ENCODE data around the gene THSD1. TPM values are rescaled to one million over a fixed set of nuclear protein-coding genes. Genes with fewer than 3 reads are reported as not detected.

Gene THSD1
- total and polyA plus RNA-seq, 10 of the 15 experiments (the other 5 are each of a cell fraction or from before 2014, with no cell fraction given), result 0.03 to 0.20 (median 0.13) TPM; not detected in 2

DNA sequence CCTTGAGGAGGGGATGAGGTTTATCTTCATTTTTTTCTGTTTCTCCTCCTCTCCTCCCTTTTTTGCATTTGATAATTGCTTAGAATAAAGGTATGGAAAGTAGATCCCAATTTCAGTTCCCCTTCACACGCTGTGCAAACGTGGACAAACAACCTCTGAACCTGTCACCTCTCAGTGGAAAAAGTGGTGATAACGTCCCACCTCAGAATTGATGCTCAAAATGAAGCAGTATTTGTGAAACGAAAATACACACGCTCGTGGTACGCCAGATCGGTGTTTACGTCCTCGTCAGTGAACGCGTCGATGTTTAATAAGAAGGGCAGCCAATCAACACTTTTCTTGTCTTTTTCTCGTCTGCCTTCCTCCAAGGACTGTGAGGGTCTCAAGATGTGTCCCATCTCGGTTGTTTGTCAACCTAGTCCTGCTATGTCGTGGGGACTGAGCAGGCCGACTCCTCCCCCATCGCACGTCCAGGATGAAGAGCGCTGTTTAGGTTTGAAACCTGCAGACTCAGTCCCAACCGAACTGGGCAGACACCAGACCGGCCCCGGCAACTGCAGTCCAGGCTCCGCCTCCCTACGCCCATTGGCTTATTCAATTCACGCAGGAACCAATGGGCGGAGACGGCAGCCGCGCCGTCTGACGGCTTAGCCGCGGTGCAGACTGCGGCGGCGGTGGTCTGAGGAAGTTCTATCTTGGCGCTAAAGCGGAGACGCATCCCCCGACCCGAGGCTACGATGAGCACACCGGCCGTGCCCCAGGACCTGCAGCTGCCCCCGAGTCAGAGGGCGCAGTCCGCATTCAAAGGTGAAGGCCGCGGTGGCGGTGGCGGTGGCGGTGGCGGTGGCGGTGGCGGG, 49.1 kb upstream of the THSD1 start, which contains the start of gene CKAP2 (continued):
- TF ChIP-seq NKRF (conservative IDR thresholded peaks at IDR 0.05) (peak; percentile 61), NFIC (IDR thresholded peaks at IDR 0.05; ENCODE audit: low read depth, low read length) (0 out of 2 replicates have a peak, but pooled peaks have one; percentile 50), CHD2 (IDR thresholded peaks at IDR 0.05; ENCODE audit: borderline replicate concordance, low read depth, low read length) (peak; percentile 56; the same call in 1 of the 2 replicates), RB1 (IDR thresholded peaks at IDR 0.05; ENCODE audit: borderline replicate concordance) (no peak), PAX8 (IDR thresholded peaks at IDR 0.05) (peak; percentile 79; the same call in 1 of the 2 replicates), HDAC6 (IDR thresholded peaks at IDR 0.05; ENCODE audit: unreplicated experiment) (no peak), PML (IDR thresholded peaks at IDR 0.05; ENCODE audit: low read length) (peak; percentile 66; the same call in 1 of the 2 replicates), MYC (IDR thresholded peaks at IDR 0.05; ENCODE audit: insufficient read depth, insufficient read length, insufficient replicate concordance, low read length, severe bottlenecking) (no peak), POLR2AphosphoS5 (IDR thresholded peaks at IDR 0.05; ENCODE audit: low read length) (peak; percentile 77), POLR2AphosphoS2 (IDR thresholded peaks at IDR 0.05; ENCODE audit: low read depth, low read length) (no peak), RAD21 (IDR thresholded peaks at IDR 0.05; ENCODE audit: insufficient read depth, low read depth, low read length) (no peak), KAT2A (conservative IDR thresholded peaks at IDR 0.05; ENCODE audit: control insufficient read depth, low read depth, low read length) (no peak), RFX5 (IDR thresholded peaks at IDR 0.05; ENCODE audit: low read depth, low read length) (peak; percentile 95), PAX5 (IDR thresholded peaks at IDR 0.05; ENCODE audit: borderline replicate concordance, low read depth, low read length) (no peak), NFYA (IDR thresholded peaks at IDR 0.05; ENCODE audit: borderline replicate concordance, low read depth, low read length) (peak; percentile 6; the same call in 1 of the 2 replicates), ETV6 (conservative IDR thresholded peaks at IDR 0.05 in 1 of 2, IDR thresholded peaks at IDR 0.05 in 1 of 2; ENCODE audit: borderline replicate concordance in 1 of 2, low read depth in 1 of 2) (0 out of 4 replicates have a peak, but pooled peaks of 1 of the 2 experiments have one; percentile 44), NRF1 (conservative IDR thresholded peaks at IDR 0.05; ENCODE audit: low read depth, low read length) (no peak)
- TF ChIP-seq, protein P1, sequence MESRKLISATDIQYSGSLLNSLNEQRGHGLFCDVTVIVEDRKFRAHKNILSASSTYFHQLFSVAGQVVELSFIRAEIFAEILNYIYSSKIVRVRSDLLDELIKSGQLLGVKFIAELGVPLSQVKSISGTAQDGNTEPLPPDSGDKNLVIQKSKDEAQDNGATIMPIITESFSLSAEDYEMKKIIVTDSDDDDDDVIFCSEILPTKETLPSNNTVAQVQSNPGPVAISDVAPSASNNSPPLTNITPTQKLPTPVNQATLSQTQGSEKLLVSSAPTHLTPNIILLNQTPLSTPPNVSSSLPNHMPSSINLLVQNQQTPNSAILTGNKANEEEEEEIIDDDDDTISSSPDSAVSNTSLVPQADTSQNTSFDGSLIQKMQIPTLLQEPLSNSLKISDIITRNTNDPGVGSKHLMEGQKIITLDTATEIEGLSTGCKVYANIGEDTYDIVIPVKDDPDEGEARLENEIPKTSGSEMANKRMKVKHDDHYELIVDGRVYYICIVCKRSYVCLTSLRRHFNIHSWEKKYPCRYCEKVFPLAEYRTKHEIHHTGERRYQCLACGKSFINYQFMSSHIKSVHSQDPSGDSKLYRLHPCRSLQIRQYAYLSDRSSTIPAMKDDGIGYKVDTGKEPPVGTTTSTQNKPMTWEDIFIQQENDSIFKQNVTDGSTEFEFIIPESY (IDR thresholded peaks at IDR 0.05), result no peak
- TF ChIP-seq, protein P2, sequence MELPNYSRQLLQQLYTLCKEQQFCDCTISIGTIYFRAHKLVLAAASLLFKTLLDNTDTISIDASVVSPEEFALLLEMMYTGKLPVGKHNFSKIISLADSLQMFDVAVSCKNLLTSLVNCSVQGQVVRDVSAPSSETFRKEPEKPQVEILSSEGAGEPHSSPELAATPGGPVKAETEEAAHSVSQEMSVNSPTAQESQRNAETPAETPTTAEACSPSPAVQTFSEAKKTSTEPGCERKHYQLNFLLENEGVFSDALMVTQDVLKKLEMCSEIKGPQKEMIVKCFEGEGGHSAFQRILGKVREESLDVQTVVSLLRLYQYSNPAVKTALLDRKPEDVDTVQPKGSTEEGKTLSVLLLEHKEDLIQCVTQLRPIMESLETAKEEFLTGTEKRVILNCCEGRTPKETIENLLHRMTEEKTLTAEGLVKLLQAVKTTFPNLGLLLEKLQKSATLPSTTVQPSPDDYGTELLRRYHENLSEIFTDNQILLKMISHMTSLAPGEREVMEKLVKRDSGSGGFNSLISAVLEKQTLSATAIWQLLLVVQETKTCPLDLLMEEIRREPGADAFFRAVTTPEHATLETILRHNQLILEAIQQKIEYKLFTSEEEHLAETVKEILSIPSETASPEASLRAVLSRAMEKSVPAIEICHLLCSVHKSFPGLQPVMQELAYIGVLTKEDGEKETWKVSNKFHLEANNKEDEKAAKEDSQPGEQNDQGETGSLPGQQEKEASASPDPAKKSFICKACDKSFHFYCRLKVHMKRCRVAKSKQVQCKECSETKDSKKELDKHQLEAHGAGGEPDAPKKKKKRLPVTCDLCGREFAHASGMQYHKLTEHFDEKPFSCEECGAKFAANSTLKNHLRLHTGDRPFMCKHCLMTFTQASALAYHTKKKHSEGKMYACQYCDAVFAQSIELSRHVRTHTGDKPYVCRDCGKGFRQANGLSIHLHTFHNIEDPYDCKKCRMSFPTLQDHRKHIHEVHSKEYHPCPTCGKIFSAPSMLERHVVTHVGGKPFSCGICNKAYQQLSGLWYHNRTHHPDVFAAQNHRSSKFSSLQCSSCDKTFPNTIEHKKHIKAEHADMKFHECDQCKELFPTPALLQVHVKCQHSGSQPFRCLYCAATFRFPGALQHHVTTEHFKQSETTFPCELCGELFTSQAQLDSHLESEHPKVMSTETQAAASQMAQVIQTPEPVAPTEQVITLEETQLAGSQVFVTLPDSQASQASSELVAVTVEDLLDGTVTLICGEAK (IDR thresholded peaks at IDR 0.05; ENCODE audit: borderline replicate concordance), result no peak
